ENCODE results near the gene MRGPRG. TPM values are rescaled to one million over a fixed set of nuclear protein-coding genes. Genes with fewer than 3 reads are reported as not detected.

MRGPRG gene
- total and polyA plus RNA-seq, 9 of the 15 experiments (the other 6 are each of a cell fraction or from before 2014, with no cell fraction given) = not detected

DNA sequence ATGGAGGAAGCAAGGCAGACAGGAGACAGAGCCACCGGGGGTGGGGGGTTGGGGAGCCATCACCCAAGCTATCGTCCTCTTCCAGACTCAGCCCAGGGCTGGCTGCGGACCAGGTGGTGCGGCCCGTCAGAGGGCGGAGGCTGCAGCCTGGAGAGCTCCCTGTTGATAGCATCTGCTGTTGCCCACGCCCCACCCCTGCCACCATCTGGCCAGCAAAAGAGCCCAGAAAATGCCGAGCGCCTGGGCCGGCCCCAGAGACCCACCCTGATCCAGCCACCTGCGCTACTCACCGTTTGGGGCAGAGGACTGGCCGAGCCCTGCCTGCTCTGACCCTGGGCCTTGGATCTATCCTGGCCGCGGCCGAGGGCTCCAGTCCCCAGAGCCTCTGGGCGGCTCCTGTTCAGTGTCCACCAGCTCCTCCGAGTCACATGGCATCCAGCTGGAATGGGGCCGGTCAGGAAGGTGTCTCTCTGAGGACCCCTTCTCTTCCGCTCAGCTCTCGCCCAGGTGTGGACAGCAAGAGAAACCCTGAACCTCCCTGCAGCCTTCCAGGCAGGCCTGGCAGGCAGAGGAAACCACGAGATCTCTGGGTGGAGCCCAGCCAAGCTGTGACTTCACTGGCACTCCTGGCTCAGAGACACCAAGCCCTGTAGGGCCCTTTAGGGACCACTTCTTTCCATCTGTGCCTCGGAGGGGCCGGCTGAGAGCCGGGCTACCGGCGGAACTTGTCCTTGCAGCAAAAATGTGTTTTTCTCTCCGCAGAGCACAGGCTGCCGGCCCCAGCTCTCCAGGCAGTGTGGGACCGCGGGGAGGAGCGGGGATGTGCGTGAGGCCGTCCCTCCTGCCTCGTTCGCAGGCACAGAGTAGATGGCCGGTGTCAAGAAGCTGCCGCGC, 13.5 kb upstream of the MRGPRG start, which contains the start of gene MRGPRE (continued):
- no peak for TF ChIP-seq CBX3 (IDR thresholded peaks at IDR 0.05; ENCODE audit: borderline replicate concordance in 1 of 2, low read length in 2 of 2)
- no peak for TF ChIP-seq MCM7 (IDR thresholded peaks at IDR 0.05)
- no peak for TF ChIP-seq MIER1 (IDR thresholded peaks at IDR 0.05; ENCODE audit: low read depth)
- no peak for TF ChIP-seq POLR3A (IDR thresholded peaks at IDR 0.05; ENCODE audit: borderline replicate concordance, extremely low read depth, insufficient read depth, insufficient read length)
- no peak for TF ChIP-seq HES1 (IDR thresholded peaks at IDR 0.05; ENCODE audit: low read depth)
- TF ChIP-seq ZEB2 (IDR thresholded peaks at IDR 0.05) = no peak; the same call in 1 of the 2 replicates
- TF ChIP-seq NUFIP1 (IDR thresholded peaks at IDR 0.05; ENCODE audit: partially characterized antibody) = no peak
- TF ChIP-seq ZKSCAN1 (IDR thresholded peaks at IDR 0.05; ENCODE audit: low read depth, low read length) = no peak
- no peak for TF ChIP-seq THAP7 (CRISPR knock-in tag; IDR thresholded peaks at IDR 0.05)
- TF ChIP-seq HIVEP1 (CRISPR knock-in tag; IDR thresholded peaks at IDR 0.05) = no peak
- TF ChIP-seq CHD1 (IDR thresholded peaks at IDR 0.05; ENCODE audit: low read length) = no peak
- no peak for TF ChIP-seq ATF1 (CRISPR knock-in tag; IDR thresholded peaks at IDR 0.05)
- TF ChIP-seq ATF1 (tag; IDR thresholded peaks at IDR 0.05) = no peak
- TF ChIP-seq MLLT1 (IDR thresholded peaks at IDR 0.05) = no peak
- TF ChIP-seq, protein P1, sequence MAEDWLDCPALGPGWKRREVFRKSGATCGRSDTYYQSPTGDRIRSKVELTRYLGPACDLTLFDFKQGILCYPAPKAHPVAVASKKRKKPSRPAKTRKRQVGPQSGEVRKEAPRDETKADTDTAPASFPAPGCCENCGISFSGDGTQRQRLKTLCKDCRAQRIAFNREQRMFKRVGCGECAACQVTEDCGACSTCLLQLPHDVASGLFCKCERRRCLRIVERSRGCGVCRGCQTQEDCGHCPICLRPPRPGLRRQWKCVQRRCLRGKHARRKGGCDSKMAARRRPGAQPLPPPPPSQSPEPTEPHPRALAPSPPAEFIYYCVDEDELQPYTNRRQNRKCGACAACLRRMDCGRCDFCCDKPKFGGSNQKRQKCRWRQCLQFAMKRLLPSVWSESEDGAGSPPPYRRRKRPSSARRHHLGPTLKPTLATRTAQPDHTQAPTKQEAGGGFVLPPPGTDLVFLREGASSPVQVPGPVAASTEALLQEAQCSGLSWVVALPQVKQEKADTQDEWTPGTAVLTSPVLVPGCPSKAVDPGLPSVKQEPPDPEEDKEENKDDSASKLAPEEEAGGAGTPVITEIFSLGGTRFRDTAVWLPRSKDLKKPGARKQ (CRISPR knock-in tag; IDR thresholded peaks at IDR 0.05) = no peak
- no peak for TF ChIP-seq ZBTB8A (IDR thresholded peaks at IDR 0.05; ENCODE audit: partially characterized antibody)
- no peak for TF ChIP-seq ZNF217 (CRISPR knock-in tag; IDR thresholded peaks at IDR 0.05)
- no peak for TF ChIP-seq CC2D1A (IDR thresholded peaks at IDR 0.05)
- TF ChIP-seq SMARCA5 (IDR thresholded peaks at IDR 0.05) = no peak
- no peak for TF ChIP-seq ZNF785 (CRISPR knock-in tag; IDR thresholded peaks at IDR 0.05)
- no peak for TF ChIP-seq NFXL1 (CRISPR knock-in tag; IDR thresholded peaks at IDR 0.05)
- TF ChIP-seq, protein P2, sequence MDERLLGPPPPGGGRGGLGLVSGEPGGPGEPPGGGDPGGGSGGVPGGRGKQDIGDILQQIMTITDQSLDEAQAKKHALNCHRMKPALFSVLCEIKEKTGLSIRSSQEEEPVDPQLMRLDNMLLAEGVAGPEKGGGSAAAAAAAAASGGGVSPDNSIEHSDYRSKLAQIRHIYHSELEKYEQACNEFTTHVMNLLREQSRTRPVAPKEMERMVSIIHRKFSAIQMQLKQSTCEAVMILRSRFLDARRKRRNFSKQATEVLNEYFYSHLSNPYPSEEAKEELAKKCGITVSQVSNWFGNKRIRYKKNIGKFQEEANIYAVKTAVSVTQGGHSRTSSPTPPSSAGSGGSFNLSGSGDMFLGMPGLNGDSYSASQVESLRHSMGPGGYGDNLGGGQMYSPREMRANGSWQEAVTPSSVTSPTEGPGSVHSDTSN (CRISPR knock-in tag; IDR thresholded peaks at IDR 0.05; ENCODE audit: low read depth) = no peak
- TF ChIP-seq, protein P2 (tag; conservative IDR thresholded peaks at IDR 0.05; ENCODE audit: low read depth) = no peak

All from K562 (cell line).